GM18858 (cell line): ENCODE measurements around the gene GRIK5.
"Not testable (repeated sequence)": the region's sequence is repeated elsewhere in the genome, so short reads cannot be mapped to it uniquely, and the experiment has no call there.

Experiments
- ATAC-seq: cut with Tn5 transposase; IDR thresholded peaks from one replicate; pipeline ENCODE4 v1.9.1; 2021; ENCODE audit not compliant: unreplicated experiment

Gene GRIK5, protein sequence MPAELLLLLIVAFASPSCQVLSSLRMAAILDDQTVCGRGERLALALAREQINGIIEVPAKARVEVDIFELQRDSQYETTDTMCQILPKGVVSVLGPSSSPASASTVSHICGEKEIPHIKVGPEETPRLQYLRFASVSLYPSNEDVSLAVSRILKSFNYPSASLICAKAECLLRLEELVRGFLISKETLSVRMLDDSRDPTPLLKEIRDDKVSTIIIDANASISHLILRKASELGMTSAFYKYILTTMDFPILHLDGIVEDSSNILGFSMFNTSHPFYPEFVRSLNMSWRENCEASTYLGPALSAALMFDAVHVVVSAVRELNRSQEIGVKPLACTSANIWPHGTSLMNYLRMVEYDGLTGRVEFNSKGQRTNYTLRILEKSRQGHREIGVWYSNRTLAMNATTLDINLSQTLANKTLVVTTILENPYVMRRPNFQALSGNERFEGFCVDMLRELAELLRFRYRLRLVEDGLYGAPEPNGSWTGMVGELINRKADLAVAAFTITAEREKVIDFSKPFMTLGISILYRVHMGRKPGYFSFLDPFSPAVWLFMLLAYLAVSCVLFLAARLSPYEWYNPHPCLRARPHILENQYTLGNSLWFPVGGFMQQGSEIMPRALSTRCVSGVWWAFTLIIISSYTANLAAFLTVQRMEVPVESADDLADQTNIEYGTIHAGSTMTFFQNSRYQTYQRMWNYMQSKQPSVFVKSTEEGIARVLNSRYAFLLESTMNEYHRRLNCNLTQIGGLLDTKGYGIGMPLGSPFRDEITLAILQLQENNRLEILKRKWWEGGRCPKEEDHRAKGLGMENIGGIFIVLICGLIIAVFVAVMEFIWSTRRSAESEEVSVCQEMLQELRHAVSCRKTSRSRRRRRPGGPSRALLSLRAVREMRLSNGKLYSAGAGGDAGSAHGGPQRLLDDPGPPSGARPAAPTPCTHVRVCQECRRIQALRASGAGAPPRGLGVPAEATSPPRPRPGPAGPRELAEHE

DNA sequence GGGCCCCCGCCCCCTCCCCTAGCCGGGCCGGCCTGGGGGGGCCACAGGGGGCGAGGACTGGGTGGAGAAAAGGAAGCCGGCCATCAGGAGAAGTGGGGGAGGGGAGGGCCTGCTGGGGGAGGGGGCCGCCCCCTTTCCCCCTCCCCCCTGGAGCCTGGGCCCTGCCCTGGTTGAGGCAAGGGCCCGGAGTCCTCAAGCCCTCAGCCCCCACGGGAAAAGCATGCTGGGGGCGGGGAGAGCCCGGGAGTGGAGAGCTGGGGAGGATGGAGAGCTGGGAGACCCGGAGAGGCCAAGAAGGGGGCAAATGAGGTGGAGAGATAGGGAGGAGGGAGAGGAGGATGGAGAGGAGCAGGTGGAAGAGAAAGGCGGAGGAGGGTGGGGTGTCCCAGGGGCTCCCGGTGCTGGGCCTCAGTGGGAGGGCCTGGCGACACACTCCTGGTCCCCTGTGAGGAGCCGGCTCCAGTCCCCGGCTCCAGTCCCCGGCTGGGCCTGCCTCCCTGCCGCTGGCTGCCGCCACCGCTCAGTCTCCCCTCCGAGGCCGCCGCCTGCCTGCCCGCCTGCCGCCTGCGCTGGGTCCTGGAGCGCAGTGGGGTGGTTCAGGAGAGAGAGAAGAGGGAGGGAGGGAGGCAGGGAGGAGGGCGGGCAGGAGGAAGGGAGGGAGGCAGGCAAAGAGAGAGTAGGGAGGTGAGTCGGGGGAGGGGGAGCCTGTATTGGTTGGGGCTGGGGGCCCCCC, at the start of gene GRIK5:
GRIK5 (minus strand) TSS at position 588 of the 733 bp plus-strand sequence. CDS start 4,436 bp downstream, outside the sequence.
- no peak for ATAC-seq

DNA sequence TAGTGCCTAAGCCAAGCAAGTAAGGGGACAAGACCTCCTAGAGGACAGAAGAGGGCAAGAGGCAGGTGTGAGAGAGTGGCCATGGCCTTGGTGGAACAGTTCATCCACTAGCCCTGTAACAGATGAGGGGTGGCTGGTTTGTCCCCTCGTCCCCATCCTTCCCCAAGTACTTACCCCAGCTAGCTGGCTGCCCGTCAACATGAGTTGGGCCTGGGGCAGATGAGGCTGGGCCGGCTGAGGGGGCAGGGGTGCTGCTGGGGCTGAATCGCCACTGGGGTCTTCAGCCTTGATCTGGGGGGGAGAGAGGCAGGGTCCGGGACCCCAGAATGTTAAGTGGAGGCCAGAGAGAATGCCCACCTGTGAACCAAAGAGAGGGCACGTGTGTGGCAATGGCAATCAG, 47.1 kb upstream of the GRIK5 start:
- ATAC-seq, result no peak

DNA sequence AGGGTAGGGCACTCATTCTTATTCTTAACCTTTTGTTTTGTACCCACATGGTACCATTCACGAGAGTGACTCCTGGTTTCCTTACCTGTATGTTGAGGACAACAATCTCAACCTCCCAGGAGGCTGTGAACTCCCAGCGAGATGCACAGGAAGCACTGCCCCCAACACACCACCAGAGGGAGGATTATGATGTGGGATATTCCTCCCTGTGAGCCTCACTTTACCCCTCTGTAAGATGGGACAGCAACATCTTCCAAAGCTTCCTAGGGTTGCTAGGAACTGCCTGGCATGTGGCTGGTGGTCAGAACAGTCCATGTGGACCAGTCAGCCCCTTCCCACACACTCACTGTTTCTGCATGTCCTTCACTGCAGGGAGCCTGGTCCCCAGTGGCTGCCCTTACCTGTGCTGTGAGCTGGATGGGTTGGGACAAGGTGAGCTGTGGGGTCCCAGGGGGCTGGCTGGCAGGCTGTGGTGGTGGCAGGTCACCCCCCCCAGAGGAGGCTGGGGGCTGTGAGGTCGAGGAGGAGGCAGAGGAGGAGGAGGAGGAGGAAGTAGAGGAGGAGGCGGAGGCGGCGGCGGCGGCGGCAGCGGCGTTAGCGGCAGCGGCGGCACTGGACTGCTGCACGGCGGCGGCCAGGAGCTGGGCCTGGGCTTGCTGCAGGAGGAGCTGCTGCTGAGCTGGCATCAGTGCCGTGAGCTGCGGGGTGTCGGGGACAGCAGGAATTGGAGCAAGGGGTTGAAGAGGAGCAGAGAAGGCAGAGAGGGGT, 46.5 kb upstream of the GRIK5 start:
- ATAC-seq, result no peak

DNA sequence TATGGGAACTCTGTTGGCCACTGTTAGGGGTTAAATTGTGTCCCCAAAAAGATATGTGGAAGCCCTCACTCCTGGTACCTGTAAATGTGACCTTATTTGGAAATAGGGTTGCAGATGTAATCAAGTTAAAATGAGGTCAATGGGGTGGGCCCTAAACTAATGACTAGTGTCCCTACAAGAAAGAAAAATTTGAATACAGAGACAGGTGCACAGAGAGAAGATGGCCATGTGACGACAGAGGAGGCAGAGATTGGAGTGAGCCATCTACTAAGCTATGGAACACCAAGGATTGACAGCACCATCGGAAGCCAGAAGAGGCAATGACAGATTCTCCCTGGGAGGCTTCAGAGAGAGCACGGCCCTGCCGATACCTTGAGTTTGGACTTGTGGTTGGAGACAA, 45.7 kb upstream of the GRIK5 start:
- ATAC-seq, result no peak

DNA sequence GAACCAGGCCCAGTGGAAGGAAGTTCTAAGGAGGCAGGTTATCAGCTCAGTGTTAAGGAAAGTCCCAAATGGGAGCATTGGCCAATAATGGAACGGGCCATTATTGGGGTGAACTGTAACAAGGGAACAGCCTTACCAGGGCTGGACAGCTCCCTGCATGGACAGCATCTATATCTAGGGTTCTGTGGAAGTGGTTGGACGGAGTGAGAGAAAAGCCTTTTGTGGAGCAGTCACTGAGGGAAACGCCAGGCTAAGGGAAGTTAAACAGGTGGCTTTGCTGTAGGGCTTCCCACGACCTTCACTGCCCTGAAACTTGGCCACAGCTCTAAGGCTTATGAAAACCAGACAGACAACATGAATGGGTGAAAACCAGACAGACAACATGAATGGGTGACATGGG, 45.2 kb upstream of the GRIK5 start:
- ATAC-seq, result no peak

DNA sequence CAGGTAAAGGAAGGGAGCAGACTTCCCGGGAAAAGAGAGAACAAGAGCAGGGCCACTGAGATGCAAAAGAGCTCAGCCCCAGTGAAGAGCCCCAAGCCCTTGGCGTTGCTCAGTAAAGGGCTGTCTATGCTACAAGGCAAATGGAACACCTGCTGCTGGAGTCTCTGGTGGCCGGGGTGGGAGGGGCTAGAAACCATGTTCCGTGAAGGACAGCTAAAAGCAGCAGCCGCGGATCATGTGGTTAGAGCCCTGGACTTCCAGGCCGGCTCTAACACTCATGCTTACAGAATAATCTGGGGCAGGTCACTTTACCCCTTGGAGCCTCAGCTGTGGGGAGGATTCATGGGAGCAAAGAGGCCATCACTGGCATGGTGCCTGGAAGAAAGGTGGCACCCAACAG, 44.4 kb upstream of the GRIK5 start:
- no peak for ATAC-seq

DNA sequence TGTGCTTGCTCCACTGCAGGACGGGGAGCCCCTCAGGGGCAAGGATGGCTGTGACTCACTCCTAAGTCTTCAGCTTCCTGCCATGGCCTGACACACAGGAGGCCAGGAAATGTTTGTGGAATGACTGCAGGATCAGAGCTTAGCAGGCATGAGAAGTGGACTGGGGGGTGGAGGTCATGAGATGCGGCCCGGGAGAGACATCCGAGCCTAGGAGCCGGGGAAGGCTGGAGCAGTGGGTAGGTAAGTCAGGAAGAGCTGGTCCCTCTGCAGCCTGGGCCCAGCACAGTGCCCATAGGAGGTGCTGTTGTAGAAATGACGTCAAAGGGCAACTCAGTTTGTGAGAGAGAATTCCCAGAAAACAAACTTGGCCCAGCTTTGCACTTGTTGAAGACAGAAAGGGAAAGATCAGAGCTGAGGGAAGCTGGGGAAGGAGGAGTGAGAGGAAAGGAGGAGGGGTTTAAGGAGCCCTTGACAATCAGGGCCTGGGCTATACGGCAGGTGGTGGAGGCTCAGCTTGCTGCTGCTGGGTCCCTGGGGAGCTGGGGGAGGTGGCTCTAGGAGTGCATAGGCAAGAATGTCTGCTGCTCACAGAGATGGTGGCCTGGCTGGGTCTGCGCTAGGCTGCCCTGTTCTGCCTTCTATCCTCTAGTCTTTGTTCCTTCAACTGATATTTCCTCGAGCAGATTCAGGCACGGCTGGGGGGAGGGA, 43.8 kb upstream of the GRIK5 start:
- peak; percentile 50 for ATAC-seq

DNA sequence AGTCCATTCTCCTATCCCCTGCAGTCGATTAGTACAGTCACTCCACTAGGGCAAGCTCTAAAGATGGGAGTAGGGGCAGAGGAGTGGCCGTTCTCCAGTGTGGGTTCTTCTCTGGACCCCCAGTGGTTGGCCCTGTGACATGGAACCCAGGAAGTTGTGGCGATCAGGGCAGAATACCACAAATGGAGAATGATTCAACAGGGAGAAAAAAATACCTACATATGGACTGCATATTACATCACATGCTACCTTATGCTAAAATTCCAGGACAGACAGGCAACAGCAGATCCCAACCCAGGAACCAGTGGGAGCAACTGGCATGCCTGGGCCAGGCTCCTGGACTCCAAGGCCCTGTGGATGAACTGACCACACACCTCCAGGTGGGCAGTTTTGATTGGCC, 41.8 kb upstream of the GRIK5 start:
- no peak for ATAC-seq

DNA sequence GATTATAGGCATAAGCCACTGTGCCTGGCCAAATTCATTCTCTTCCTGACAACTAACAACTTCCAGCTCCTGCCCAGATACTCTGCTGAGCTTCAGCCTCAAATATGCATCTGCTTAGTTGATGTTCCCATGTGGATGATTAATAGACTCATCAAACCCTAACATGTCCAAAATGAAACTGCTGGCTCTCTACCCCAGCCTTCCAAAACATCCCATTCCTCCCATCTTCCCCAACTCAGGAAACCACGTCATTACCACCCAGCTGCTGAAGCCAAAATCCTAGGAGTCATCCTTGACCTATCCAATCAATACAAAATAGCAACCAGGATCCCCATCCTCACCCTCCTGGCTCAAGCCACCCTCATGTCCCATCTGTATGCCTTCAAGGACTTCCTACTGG, 41.4 kb upstream of the GRIK5 start:
- ATAC-seq, result no peak

DNA sequence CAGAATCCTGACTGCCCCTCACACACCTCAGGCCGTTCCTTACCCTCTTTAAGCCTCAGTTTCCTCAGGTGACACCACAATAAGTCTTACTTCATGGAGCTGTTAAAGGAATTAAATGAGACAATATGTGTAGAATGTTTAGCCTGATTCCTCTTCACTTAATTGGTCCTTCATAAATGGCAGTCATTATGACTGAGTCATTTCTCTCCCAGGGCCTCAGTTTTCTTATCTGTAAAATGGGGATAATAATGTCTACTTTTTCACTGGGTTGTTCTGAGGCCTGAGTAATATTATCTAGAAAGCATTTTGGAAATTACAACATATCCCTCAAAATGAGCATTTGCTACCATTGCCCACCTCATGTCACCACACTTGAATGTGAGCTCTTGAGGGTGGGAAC, 40.7 kb upstream of the GRIK5 start:
- no peak for ATAC-seq

DNA sequence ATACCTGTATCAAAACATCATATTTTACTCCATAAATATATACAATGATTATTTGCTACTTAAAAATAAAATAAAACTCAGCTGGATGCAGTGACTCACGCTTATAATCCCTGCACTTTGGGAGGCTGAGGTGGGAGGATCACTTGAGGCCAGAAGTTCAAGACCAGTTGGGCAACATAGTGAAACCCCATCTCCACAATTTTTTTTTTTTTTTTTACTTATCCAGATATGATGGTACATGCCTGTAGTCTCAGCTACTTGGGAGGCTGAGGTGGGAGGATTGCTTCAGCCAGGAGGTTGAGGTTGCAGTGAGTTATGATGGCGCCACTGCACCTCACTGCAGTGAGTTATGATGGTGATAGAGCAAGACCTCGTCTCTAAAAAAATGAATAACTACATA, 39.9 kb upstream of the GRIK5 start:
- no peak for ATAC-seq

DNA sequence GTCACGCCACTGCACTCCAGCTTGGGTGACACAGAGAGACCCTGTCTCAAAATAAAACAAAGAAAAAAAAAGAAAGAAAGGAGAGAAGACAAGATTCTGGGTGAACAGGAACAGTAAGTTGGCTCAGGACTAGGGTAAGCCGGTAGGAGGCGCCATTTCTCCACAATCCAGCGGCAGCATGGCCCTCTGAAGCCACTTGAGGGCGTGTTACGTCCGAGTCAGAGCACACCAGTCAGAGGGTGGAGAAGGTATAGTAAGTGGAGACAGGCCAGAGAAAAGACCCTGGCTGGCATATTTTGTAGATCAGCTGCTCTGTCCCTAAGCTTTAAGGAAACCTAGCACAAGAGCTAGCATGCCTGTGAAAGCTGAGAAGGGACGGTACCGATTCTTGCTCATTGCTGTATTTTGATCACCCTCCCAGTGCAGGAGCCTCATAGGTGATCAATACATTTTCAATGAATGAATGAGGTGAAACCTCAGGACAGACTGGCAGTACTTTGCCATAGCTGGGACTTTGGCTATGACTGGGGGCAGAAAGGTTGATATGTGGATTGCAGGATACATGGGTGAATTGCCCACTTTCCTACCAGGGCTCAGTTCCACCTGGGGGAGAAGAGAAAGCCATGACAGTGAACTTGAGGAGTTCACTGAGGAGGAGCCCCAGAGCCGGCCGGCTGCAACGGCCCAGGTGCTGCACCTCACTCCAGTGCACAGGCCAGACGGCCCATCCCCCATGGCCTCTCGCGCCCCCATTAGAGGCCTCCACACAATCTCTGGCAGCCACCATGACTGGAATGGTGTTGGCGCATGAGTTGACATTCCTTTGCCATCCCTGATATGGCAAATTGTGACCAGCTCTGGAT, 38.8 kb upstream of the GRIK5 start:
- ATAC-seq, result peak; percentile 46

DNA sequence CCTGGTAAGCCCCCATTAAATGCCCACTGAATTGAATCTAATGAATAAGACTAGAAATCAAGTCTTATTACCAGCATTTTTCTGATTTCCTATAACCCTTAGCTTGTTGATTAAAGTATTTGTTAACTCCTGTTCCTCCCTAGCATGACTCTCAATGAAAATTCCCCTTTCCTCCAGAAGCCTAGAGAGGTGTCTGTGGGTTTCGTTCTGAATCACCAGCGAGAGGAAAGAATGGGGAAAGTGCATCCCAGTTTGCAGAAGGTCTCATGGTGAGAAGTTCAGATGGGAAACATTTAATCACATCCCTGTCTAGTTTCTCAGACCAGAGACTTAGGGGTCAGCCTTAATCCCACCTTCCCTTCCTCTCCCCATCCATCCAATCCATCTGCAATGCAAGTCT, 35.4 kb upstream of the GRIK5 start:
- no peak for ATAC-seq

DNA sequence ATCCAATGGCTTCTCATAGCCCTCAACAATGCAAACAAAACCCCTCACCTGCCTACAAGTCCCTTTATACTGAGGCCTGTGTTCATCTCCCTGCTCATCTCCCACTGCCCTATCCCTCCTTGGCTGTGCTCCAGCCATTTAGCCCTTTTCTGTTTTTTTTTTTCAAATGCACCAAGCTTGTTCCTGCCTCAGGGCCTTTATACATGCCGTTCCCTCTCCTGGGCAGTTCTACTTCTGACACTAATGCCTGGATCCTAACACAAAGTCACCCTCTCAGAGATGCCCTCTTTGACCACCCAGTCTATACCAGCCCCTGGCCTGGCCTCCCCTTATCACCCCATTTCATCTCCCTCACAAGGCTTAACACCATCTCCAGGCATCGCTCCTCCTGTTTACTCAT, 32.9 kb upstream of the GRIK5 start:
- ATAC-seq, result no peak

DNA sequence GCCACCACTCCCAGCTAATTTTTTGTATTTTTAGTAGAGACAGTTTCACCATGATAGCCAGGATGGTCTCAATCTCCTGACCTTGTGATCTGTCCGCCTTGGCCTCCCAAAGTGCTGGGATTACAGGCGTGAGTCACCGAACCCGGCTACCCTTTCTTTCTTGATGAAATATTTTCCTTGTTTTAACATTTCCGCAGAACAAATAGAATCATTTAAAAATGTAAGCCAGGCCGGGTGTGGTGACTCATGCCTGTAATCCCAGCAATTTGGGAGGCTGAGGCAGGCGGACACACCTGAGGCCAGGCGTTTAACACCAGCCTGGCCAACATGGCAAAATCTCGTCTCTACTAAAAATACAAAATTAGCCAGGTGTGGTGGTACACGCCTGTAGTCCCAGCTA, 30.2 kb upstream of the GRIK5 start:
- ATAC-seq, result not testable (repeated sequence)

DNA sequence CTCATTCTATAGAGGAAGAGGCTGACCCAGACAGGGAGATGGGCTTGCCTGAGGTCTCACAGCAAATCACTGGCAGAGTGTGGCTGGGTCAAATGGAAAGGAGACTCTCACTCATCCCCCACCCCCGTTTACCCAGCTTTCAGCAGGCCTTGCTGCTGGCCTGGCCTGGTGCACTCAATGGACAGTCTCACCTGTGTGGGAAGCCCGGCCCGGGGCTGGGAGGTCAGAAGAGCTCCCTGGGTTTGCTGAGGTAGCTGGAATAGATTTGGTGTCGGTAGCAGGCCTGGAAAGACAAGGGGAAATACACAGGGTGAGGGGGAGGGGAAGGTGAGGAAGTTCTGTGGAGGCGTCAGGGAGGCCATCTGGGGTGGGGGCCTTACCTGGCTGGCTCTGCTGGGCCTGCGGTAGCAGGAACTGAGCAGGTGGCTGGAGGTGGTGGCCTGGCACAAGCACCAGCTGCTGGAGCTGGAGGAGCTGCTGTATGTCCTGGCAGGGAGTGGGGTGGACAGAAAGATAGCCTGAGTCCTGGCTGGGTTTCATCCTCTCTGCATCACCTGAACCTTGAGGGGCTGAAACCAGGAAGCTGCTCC, 29.4 kb upstream of the GRIK5 start:
- no peak for ATAC-seq

DNA sequence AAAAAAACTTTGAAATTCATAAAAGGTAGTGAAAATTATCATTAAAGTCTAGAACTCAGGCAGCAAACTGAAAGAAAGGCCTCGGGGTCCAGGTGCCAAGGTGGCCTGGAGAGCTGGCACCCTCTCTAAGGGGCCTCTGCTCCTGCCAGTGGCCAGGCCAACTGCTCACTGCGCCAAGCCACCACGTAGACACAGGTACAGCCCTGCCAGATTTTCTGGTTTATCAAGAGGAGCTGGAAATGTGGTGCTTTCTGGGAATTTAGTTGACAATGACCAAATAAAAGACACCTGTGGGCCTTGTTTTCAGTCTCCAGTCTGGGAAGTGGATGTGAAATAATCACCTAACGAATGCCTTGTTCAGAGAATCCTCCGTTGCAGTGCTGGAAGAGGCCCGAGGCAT, 28.8 kb upstream of the GRIK5 start:
- no peak for ATAC-seq

DNA sequence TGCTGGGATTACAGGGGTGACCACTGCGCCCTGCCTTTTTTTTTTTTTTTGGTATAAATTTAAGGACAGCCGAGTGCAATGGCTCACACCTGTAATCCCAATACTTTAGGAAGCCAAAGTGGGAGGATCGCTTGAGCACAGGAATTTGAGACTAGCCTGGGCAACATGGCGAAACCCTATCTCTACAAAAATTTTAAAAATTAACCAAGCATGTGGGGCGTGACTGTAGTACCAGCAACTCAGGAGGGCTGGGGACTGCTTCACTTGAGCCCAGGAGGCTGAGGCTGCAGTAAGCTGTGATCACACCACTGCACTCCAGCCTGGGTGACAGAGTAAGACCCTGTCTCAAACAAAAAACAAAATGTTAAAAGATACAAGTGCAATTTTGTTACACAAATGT, 27.5 kb upstream of the GRIK5 start:
- ATAC-seq, result no peak
